ENCODE results near the gene FCN1.

GRCh38 chr9:134883040-134883782 lies 34.5 kb downstream of the FCN1 start:
- no peak for TF ChIP-seq EP300 (IDR thresholded peaks at IDR 0.05)
- no peak for TF ChIP-seq CTCF (IDR thresholded peaks at IDR 0.05)
- no peak for TF ChIP-seq POLR2A (IDR thresholded peaks at IDR 0.05)
- TF ChIP-seq POLR2AphosphoS5 (IDR thresholded peaks at IDR 0.05) = no peak
